Neural cell (in vitro differentiated cells): ENCODE measurements around the gene NELL1. TPM values are rescaled to one million over a fixed set of nuclear protein-coding genes. Genes with fewer than 3 reads are reported as not detected.

Experiments
- H2AFZ ChIP-seq: fragments of 200-600, 300-800 bp; sonication (generic), shearing (Covaris generic); 2 replicates; pipeline ENCODE4 v1.6.0; 2014; ENCODE audit warnings: low read depth, mild to moderate bottlenecking, antibody characterized with exemption, low read length, moderate library complexity
- H3F3A ChIP-seq: fragments of 200-600 bp; shearing (Covaris generic); 2 replicates; pipeline ENCODE4 v1.6.1; 2016; ENCODE audit warnings: mild to moderate bottlenecking, moderate library complexity, mixed read lengths, antibody characterized with exemption, low read length; ENCODE audit not compliant: insufficient read depth, poor library complexity, severe bottlenecking
- H3K27ac ChIP-seq: fragments of 200-600, 300-800 bp; sonication (generic), shearing (Covaris generic); 2 replicates; pipeline ENCODE4 v1.5.1; 2014; ENCODE audit warnings: mild to moderate bottlenecking, low read length, moderate library complexity
- H3K27me3 ChIP-seq: fragments of 300-800, 200-600 bp; sonication (generic), shearing (Covaris generic); 2 replicates; pipeline ENCODE4 v1.6.0; 2014; ENCODE audit warnings: mild to moderate bottlenecking, low read depth, low read length, moderate library complexity; ENCODE audit not compliant: insufficient read depth
- H3K36me3 ChIP-seq: fragments of 300-800, 200-600 bp; sonication (generic), shearing (Covaris generic); 2 replicates; pipeline ENCODE4 v1.5.1; 2014; ENCODE audit warnings: mild to moderate bottlenecking, antibody characterized with exemption, low read length, moderate library complexity; ENCODE audit not compliant: insufficient read depth
- H3K4me2 ChIP-seq: fragments of 300-800, 200-600 bp; sonication (generic), shearing (Covaris generic); 2 replicates; pipeline ENCODE4 v1.6.0; 2014; ENCODE audit warnings: mild to moderate bottlenecking, low read length
- H3K4me3 ChIP-seq: fragments of 300-800, 200-600 bp; sonication (generic), shearing (Covaris generic); 2 replicates; pipeline ENCODE4 v1.5.1; 2014; ENCODE audit warnings: mild to moderate bottlenecking, low read length, moderate library complexity
- H3K79me2 ChIP-seq: fragments of 200-600 bp; shearing (Covaris generic); replicated peaks from 2 replicates; pipeline ENCODE4 v1.6.0; 2014; ENCODE audit warnings: mild to moderate bottlenecking, low read length, moderate library complexity; ENCODE audit not compliant: insufficient read depth
- H3K9ac ChIP-seq: fragments of 300-800, 200-600 bp; sonication (generic), shearing (Covaris generic); 2 replicates; pipeline ENCODE4 v1.6.1; 2016; ENCODE audit warnings: mild to moderate bottlenecking, low read length, mixed read lengths
- H3K9me2 ChIP-seq: fragments of 200-600 bp; shearing (Covaris generic); 2 replicates; pipeline ENCODE4 v1.6.1; 2016; ENCODE audit warnings: mild to moderate bottlenecking, low read length, mixed read lengths; ENCODE audit not compliant: insufficient read depth
- H3K9me3 ChIP-seq: fragments of 200-600, 300-800 bp; sonication (generic), shearing (Covaris generic); 2 replicates; pipeline ENCODE4 v1.6.1; 2016; ENCODE audit warnings: mild to moderate bottlenecking, mixed run types, low read length, moderate library complexity, mixed read lengths
- H4K20me1 ChIP-seq: fragments of 200-600 bp; shearing (Covaris generic); 2 replicates; pipeline ENCODE4 v1.6.1; 2016; ENCODE audit warnings: mild to moderate bottlenecking, mixed run types; ENCODE audit not compliant: insufficient read depth
- CTCF ChIP-seq: fragments of 450-650 bp; IDR thresholded peaks from 2 replicates; pipeline ENCODE4 v1.5.1; 2014; ENCODE audit warnings: antibody characterized with exemption, mild to moderate bottlenecking, moderate library complexity; ENCODE audit not compliant: poor library complexity, severe bottlenecking
- EP300 ChIP-seq: fragments of 450-650 bp; conservative IDR thresholded peaks from 2 replicates; pipeline ENCODE4 v1.6.1; 2014; ENCODE audit warnings: antibody characterized with exemption, mild to moderate bottlenecking, moderate library complexity; ENCODE audit not compliant: poor library complexity, severe bottlenecking
- EZH2 ChIP-seq: fragments of 200-600, 300-800 bp; shearing (Covaris generic), sonication (generic); IDR thresholded peaks from 2 replicates; pipeline ENCODE4 v1.6.1; 2014; ENCODE audit warnings: antibody characterized with exemption, low read length, borderline replicate concordance, mild to moderate bottlenecking; ENCODE audit not compliant: insufficient read depth, poor library complexity, severe bottlenecking
- MXI1 ChIP-seq: fragments of 450-650 bp; conservative IDR thresholded peaks from 2 replicates; pipeline ENCODE4 v1.6.1; 2014; ENCODE audit warnings: antibody characterized with exemption, mild to moderate bottlenecking; ENCODE audit not compliant: poor library complexity, severe bottlenecking
- POLR2AphosphoS5 ChIP-seq: IDR thresholded peaks from 2 replicates; pipeline ENCODE4 v1.6.1; 2012
- RAD21 ChIP-seq: fragments of 450-650 bp; conservative IDR thresholded peaks from 2 replicates; pipeline ENCODE4 v1.6.1; 2014; ENCODE audit warnings: antibody characterized with exemption, mild to moderate bottlenecking, moderate library complexity
- REST ChIP-seq: IDR thresholded peaks from 2 replicates; pipeline ENCODE4 v1.6.1; 2012; ENCODE audit warnings: borderline replicate concordance
- SMC3 ChIP-seq: fragments of 450-650 bp; conservative IDR thresholded peaks from 2 replicates; pipeline ENCODE4 v1.6.1; 2014; ENCODE audit warnings: antibody characterized with exemption, mild to moderate bottlenecking, moderate library complexity; ENCODE audit not compliant: poor library complexity
- TAF1 ChIP-seq: IDR thresholded peaks from 2 replicates; pipeline ENCODE4 v1.6.1; 2012; ENCODE audit warnings: low read depth
- polyA plus RNA-seq: library from polyadenylated mRNA; depleted of rRNA; stranded (reverse); fragments of >200 nt; gene quantifications from 2 replicates; pipeline ENCODE4 v1.2.3, GENCODE V29; 2014

Gene NELL1
- polyA plus RNA-seq, 1 donor from 2014 or later, result 70.4 TPM

GRCh38 chr11:21396342-21397008 is 727.1 kb downstream of the NELL1 start:
- Histone ChIP-seq H3K4me3 (no peak overlapping the region), H3F3A (no peaks in the 10 kb centered on the region), H3K9me3 (no peaks in the 10 kb centered on the region), H3K9ac (no peak overlapping the region), H3K9me2 (no peaks in the 10 kb centered on the region), H3K36me3 (no peaks in the 10 kb centered on the region), H2AFZ (no peak overlapping the region), H4K20me1 (no peaks in the 10 kb centered on the region), H3K4me2 (no peak overlapping the region), H3K27me3 (no peaks in the 10 kb centered on the region), H3K27ac (no peak overlapping the region), H3K79me2 (no peaks in the 10 kb centered on the region)
- TF ChIP-seq EZH2 (no peak), TAF1 (no peak), POLR2AphosphoS5 (no peak), SMC3 (no peak), CTCF (no peak), MXI1 (no peak), RAD21 (no peak), REST (peak; percentile 84), EP300 (peak; percentile 60)

GRCh38 chr11:21398195-21398594 is 728.8 kb downstream of the NELL1 start:
- Histone ChIP-seq H3K27ac (no peak overlapping the region), H3K4me2 (no peak overlapping the region), H3K36me3 (no peaks in the 10 kb centered on the region), H3K9ac (no peak overlapping the region), H3F3A (no peaks in the 10 kb centered on the region), H3K79me2 (no peaks in the 10 kb centered on the region), H4K20me1 (no peaks in the 10 kb centered on the region), H3K4me3 (no peak overlapping the region), H3K27me3 (no peaks in the 10 kb centered on the region), H3K9me2 (no peaks in the 10 kb centered on the region), H3K9me3 (no peaks in the 10 kb centered on the region), H2AFZ (no peak overlapping the region)
- TF ChIP-seq TAF1, result no peak
- no peak for TF ChIP-seq MXI1
- no peak for TF ChIP-seq RAD21
- no peak for TF ChIP-seq EP300
- TF ChIP-seq POLR2AphosphoS5, result no peak
- TF ChIP-seq REST, result no peak
- TF ChIP-seq EZH2, result no peak
- TF ChIP-seq SMC3, result no peak
- TF ChIP-seq CTCF, result no peak
